Activated CD8-positive, alpha-beta memory T cell treated with anti-CD3 and anti-CD28 coated beads, Interleukin-2, amount 10 ng/mL, durations not matched to agents 7 days and 5 days (primary cell): Measurements from ENCODE around the gene HPSE2. TPM values are rescaled to one million over a fixed set of nuclear protein-coding genes. Genes with fewer than 3 reads are reported as not detected.
A peak's percentile ranks its signal among the peaks of the same experiment; 100 is the strongest.

Source experiments
- ATAC-seq: fragments of 150-1000 bp; cut with Tn5 transposase; one replicate; pipeline ENCODE4 v1.10.0; 2021; ENCODE audit warnings: moderate library complexity
- CTCF ChIA-PET: fragments of 350-600 bp; sonication (Branson Sonifier 250); formaldehyde crosslinking; loops from one replicate; lab custom pipeline; 2021; ENCODE audit warnings: antibody characterized with exemption; lab: Charles Lee
- DNase-seq: peaks from one replicate; pipeline ENCODE4 v3.0.0-alpha.2; 2020
- H3K27ac Mint-ChIP-seq: one replicate; pipeline ENCODE4 v1.8.0; 2021; ENCODE audit warnings: mild to moderate bottlenecking, mixed read lengths
- H3K27me3 Mint-ChIP-seq: one replicate; pipeline ENCODE4 v1.8.0; 2021; ENCODE audit warnings: mixed read lengths
- H3K36me3 Mint-ChIP-seq: one replicate; pipeline ENCODE4 v1.8.0; 2021; ENCODE audit warnings: mild to moderate bottlenecking, mixed read lengths
- H3K4me1 Mint-ChIP-seq: one replicate; pipeline ENCODE4 v1.8.0; 2021; ENCODE audit warnings: mixed read lengths
- H3K4me3 Mint-ChIP-seq: one replicate; pipeline ENCODE4 v1.8.0; 2021; ENCODE audit warnings: mild to moderate bottlenecking, moderate library complexity, mixed read lengths
- H3K9me3 Mint-ChIP-seq: one replicate; pipeline ENCODE4 v1.8.0; 2022; ENCODE audit warnings: low read depth, mixed read lengths
- total RNA-seq, 2 experiments: library from RNA; stranded (reverse); gene quantifications; one replicate each; pipeline ENCODE4 v1.2.3, GENCODE V29; 2021

The HPSE2 gene
- total RNA-seq, 2 experiments from 2014 or later, result not detected

- H3K27me3 Mint-ChIP-seq, result peaks cover 2% of the 10 kb centered on the region
- H3K4me1 Mint-ChIP-seq, result no peaks in the 10 kb centered on the region
- H3K9me3 Mint-ChIP-seq, result no peaks in the 10 kb centered on the region
- H3K36me3 Mint-ChIP-seq, result no peaks in the 10 kb centered on the region
- no peak overlapping the region for H3K4me3 Mint-ChIP-seq
- CTCF ChIA-PET, result no interaction called here
- no peak for ATAC-seq
- no peak overlapping the region for H3K27ac Mint-ChIP-seq
- no peak for DNase-seq
Observed at GRCh38 chr10:98694014-98694413, 541.6 kb downstream of the HPSE2 start.

GRCh38 chr10:98687685-98688084, 548.0 kb downstream of the HPSE2 start:
- no peak overlapping the region for H3K4me3 Mint-ChIP-seq
- DNase-seq (no peak), ATAC-seq (no peak)
- H3K27ac Mint-ChIP-seq, result no peak overlapping the region
- peaks cover 12% of the 10 kb centered on the region for H3K27me3 Mint-ChIP-seq
- CTCF ChIA-PET, result no interaction called here
- H3K4me1 Mint-ChIP-seq, result no peaks in the 10 kb centered on the region
- H3K9me3 Mint-ChIP-seq, result no peaks in the 10 kb centered on the region
- H3K36me3 Mint-ChIP-seq, result no peaks in the 10 kb centered on the region

- Mint-ChIP-seq H3K4me3 (no peak overlapping the region), H3K4me1 (no peaks in the 10 kb centered on the region), H3K36me3 (no peaks in the 10 kb centered on the region), H3K27ac (no peak overlapping the region), H3K9me3 (no peaks in the 10 kb centered on the region), H3K27me3 (peaks cover 11% of the 10 kb centered on the region)
- CTCF ChIA-PET, result no interaction called here
- ATAC-seq, result no peak
- DNase-seq, result no peak
Observed at GRCh38 chr10:98684019-98684899, 551.4 kb downstream of the HPSE2 start.

GRCh38 chr10:98676895-98677294, 558.8 kb downstream of the HPSE2 start:
- ATAC-seq (no peak), DNase-seq (no peak)
- H3K4me1 Mint-ChIP-seq, result no peaks in the 10 kb centered on the region
- H3K36me3 Mint-ChIP-seq, result no peaks in the 10 kb centered on the region
- CTCF ChIA-PET, result interaction anchor here (1.4 kb wide), 1 partner anchor 12 kb away, joined by 4 read pairs; no protein-coding TSS in a partner anchor
- peaks cover 14% of the 10 kb centered on the region for H3K27me3 Mint-ChIP-seq
- no peak overlapping the region for H3K27ac Mint-ChIP-seq
- H3K4me3 Mint-ChIP-seq, result no peak overlapping the region
- H3K9me3 Mint-ChIP-seq, result no peaks in the 10 kb centered on the region

GRCh38 chr10:98675902-98676301, 559.8 kb downstream of the HPSE2 start:
- DNase-seq (no peak), ATAC-seq (no peak)
- Mint-ChIP-seq H3K9me3 (no peaks in the 10 kb centered on the region), H3K4me1 (no peaks in the 10 kb centered on the region), H3K27ac (no peak overlapping the region), H3K4me3 (no peak overlapping the region), H3K27me3 (peaks cover 14% of the 10 kb centered on the region), H3K36me3 (no peaks in the 10 kb centered on the region)
- CTCF ChIA-PET, result interaction anchor here (1.4 kb wide), 1 partner anchor 11 kb away, joined by 4 read pairs; no protein-coding TSS in a partner anchor

GRCh38 chr10:98673171-98673782, 562.4 kb downstream of the HPSE2 start:
- CTCF ChIA-PET, result interaction anchor here (1.3 kb wide), 1 partner anchor 10 kb away, joined by 3 read pairs; no protein-coding TSS in a partner anchor

GRCh38 chr10:98667081-98667480, 568.6 kb downstream of the HPSE2 start:
- no peaks in the 10 kb centered on the region for H3K9me3 Mint-ChIP-seq
- H3K4me3 Mint-ChIP-seq, result no peak overlapping the region
- no peak for ATAC-seq
- no peak for DNase-seq
- H3K36me3 Mint-ChIP-seq, result no peaks in the 10 kb centered on the region
- no peaks in the 10 kb centered on the region for H3K4me1 Mint-ChIP-seq
- CTCF ChIA-PET, result interaction anchor here (2.8 kb wide), 1 partner anchor 200 kb away, joined by 19 read pairs; no protein-coding TSS in a partner anchor
- H3K27me3 Mint-ChIP-seq, result peaks cover 33% of the 10 kb centered on the region
- H3K27ac Mint-ChIP-seq, result no peak overlapping the region

More at GRCh38 chr10:98673171-98673782, 562.4 kb downstream of the HPSE2 start:
- H3K4me3 Mint-ChIP-seq, result no peak overlapping the region
- no peaks in the 10 kb centered on the region for H3K9me3 Mint-ChIP-seq
- ATAC-seq (no peak), DNase-seq (no peak)
- H3K4me1 Mint-ChIP-seq, result no peaks in the 10 kb centered on the region
- H3K27ac Mint-ChIP-seq, result no peak overlapping the region
- H3K27me3 Mint-ChIP-seq, result peaks cover 18% of the 10 kb centered on the region
- no peaks in the 10 kb centered on the region for H3K36me3 Mint-ChIP-seq

- H3K4me1 Mint-ChIP-seq, result no peaks in the 10 kb centered on the region
- no peaks in the 10 kb centered on the region for H3K36me3 Mint-ChIP-seq
- CTCF ChIA-PET, result interaction anchor here (2.8 kb wide), 1 partner anchor 199 kb away, joined by 19 read pairs; no protein-coding TSS in a partner anchor
- no peak for ATAC-seq
- peaks cover 33% of the 10 kb centered on the region for H3K27me3 Mint-ChIP-seq
- H3K4me3 Mint-ChIP-seq, result no peak overlapping the region
- DNase-seq, result no peak
- H3K27ac Mint-ChIP-seq, result no peak overlapping the region
- no peaks in the 10 kb centered on the region for H3K9me3 Mint-ChIP-seq
Observed at GRCh38 chr10:98666276-98666675, 569.4 kb downstream of the HPSE2 start.

GRCh38 chr10:98664329-98665042, 571.2 kb downstream of the HPSE2 start:
- H3K4me3 Mint-ChIP-seq, result no peak overlapping the region
- no peaks in the 10 kb centered on the region for H3K36me3 Mint-ChIP-seq
- H3K27me3 Mint-ChIP-seq, result peaks cover 36% of the 10 kb centered on the region
- DNase-seq (peak; percentile 44), ATAC-seq (peak; percentile 76)
- no peaks in the 10 kb centered on the region for H3K4me1 Mint-ChIP-seq
- no peaks in the 10 kb centered on the region for H3K9me3 Mint-ChIP-seq
- no peak overlapping the region for H3K27ac Mint-ChIP-seq
- CTCF ChIA-PET, result interaction anchor here (1.3 to 1.5 kb wide), 3 partner anchors 8 to 197 kb away, joined by 3 to 8 read pairs (median 4); no protein-coding TSS in a partner anchor

GRCh38 chr10:98659951-98660350, 575.7 kb downstream of the HPSE2 start:
- ATAC-seq (no peak), DNase-seq (no peak)
- Mint-ChIP-seq H3K27me3 (peaks cover 11% of the 10 kb centered on the region), H3K36me3 (no peaks in the 10 kb centered on the region), H3K9me3 (no peaks in the 10 kb centered on the region), H3K4me1 (no peaks in the 10 kb centered on the region), H3K4me3 (no peak overlapping the region), H3K27ac (no peak overlapping the region)
- CTCF ChIA-PET, result interaction anchor here (1.0 kb wide), 1 partner anchor 193 kb away, joined by 3 read pairs; no protein-coding TSS in a partner anchor

- Mint-ChIP-seq H3K9me3 (no peaks in the 10 kb centered on the region), H3K27ac (no peak overlapping the region), H3K4me1 (no peaks in the 10 kb centered on the region), H3K27me3 (peaks cover 24% of the 10 kb centered on the region), H3K36me3 (no peaks in the 10 kb centered on the region), H3K4me3 (no peak overlapping the region)
- DNase-seq (no peak), ATAC-seq (no peak)
- CTCF ChIA-PET, result no interaction called here
Observed at GRCh38 chr10:98655492-98655891, 580.2 kb downstream of the HPSE2 start.

- Mint-ChIP-seq H3K9me3 (no peaks in the 10 kb centered on the region), H3K36me3 (no peaks in the 10 kb centered on the region), H3K4me1 (no peaks in the 10 kb centered on the region), H3K4me3 (no peak overlapping the region), H3K27me3 (peaks cover 24% of the 10 kb centered on the region), H3K27ac (no peak overlapping the region)
- CTCF ChIA-PET, result interaction anchor here (0.8 kb wide), 1 partner anchor 62 kb away, joined by 3 read pairs; no protein-coding TSS in a partner anchor
- DNase-seq (no peak), ATAC-seq (no peak)
Observed at GRCh38 chr10:98649170-98649569, 586.5 kb downstream of the HPSE2 start.
